ENCODE measurements around the gene ESRRG. TPM values are rescaled to one million over a fixed set of nuclear protein-coding genes. Genes with fewer than 3 reads are reported as not detected.

Gene ESRRG
- total RNA-seq, 4 donors from 2014 or later, result 1.9 to 6.8 (median 3.2) TPM; not detected in 1

DNA sequence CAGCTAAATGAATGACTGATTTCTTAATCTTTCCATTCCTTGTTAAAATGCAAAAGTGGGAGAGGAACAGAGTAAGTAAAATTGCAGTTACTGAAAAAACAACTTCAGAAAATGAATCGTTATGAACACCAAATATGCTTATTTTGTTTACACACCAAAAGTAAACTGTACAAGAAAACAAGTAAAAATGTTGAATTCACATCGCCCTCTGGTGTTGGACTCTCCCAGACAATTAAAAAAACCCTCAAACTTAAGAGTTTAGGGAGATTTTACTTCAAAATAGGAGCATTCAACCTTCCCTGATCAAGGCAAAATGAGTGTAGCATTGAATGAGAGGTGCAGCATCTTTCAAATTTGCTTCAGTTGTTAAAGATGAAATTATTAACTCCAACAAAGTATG is 19.4 kb upstream of the ESRRG start:
- Histone ChIP-seq H3K9me3 (no peaks in the 10 kb centered on the region), H3K4me1 (no peaks in the 10 kb centered on the region), H3K27ac (no peak overlapping the region), H3K27me3 (no peaks in the 10 kb centered on the region), H3K36me3 (no peaks in the 10 kb centered on the region), H3K4me3 (no peak overlapping the region)
- TF ChIP-seq, protein P1, sequence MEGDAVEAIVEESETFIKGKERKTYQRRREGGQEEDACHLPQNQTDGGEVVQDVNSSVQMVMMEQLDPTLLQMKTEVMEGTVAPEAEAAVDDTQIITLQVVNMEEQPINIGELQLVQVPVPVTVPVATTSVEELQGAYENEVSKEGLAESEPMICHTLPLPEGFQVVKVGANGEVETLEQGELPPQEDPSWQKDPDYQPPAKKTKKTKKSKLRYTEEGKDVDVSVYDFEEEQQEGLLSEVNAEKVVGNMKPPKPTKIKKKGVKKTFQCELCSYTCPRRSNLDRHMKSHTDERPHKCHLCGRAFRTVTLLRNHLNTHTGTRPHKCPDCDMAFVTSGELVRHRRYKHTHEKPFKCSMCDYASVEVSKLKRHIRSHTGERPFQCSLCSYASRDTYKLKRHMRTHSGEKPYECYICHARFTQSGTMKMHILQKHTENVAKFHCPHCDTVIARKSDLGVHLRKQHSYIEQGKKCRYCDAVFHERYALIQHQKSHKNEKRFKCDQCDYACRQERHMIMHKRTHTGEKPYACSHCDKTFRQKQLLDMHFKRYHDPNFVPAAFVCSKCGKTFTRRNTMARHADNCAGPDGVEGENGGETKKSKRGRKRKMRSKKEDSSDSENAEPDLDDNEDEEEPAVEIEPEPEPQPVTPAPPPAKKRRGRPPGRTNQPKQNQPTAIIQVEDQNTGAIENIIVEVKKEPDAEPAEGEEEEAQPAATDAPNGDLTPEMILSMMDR (IDR thresholded peaks at IDR 0.05), result no peak
- no peak for ATAC-seq
- 50 to 79% methylated on average over 2 of the region's 2 CpGs for WGBS, 2 donors (ENCODE audit: low coverage in 1 of 2)

DNA sequence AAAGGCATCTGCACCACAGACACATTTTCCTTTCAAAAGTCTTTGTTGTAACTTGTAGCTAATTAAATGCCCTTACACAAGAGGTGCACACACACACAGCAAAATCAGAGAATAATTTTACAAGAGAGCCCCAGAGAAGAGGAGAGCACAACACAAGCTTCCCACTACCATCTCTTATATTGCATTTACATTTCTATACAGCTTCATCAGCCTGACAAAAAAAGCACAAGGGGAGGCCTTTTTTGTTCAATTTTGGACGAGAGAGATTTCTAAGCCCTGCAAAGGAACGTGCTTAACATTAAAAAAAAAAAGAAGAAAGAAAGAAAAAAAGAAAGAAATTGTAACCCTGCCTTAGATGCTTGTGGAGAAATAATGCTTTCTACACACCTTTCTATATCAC is 17.1 kb upstream of the ESRRG start:
- Histone ChIP-seq H3K36me3 (no peaks in the 10 kb centered on the region), H3K4me3 (no peak overlapping the region), H3K27me3 (no peaks in the 10 kb centered on the region), H3K27ac (no peak overlapping the region), H3K9me3 (no peaks in the 10 kb centered on the region), H3K4me1 (no peaks in the 10 kb centered on the region)
- 60 to 80% methylated on average over 1 to 2 of the region's 2 CpGs for WGBS, 2 donors (ENCODE audit: low coverage in 1 of 2)
- no peak for ATAC-seq
- TF ChIP-seq POLR2AphosphoS5 (IDR thresholded peaks at IDR 0.05), result no peak
- no peak for TF ChIP-seq POLR2A (IDR thresholded peaks at IDR 0.05)
- TF ChIP-seq, protein P1 (IDR thresholded peaks at IDR 0.05), result no peak
- no peak for TF ChIP-seq EP300 (IDR thresholded peaks at IDR 0.05)

DNA sequence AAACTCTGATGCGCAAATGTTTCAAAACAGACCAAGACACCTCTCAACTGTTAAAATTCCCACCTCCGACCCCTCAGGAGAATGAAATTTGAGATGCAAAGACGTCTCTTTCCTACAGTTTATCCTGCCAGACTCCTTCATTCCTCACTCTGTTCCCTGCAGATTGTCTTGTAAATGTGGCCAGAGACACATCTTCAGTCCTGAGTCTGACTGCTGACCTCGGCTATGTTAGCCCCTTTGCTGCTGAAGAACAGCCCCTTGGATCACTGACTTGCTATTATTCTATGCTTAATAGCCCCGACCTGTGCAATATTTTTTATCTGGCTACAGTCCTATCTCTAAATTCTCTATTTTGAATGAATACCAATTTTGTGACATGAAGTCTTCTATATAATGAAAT is 16.6 kb upstream of the ESRRG start:
- Histone ChIP-seq H3K4me1 (no peaks in the 10 kb centered on the region), H3K36me3 (no peaks in the 10 kb centered on the region), H3K9me3 (no peaks in the 10 kb centered on the region), H3K27me3 (no peaks in the 10 kb centered on the region), H3K27ac (no peak overlapping the region), H3K4me3 (no peak overlapping the region)
- TF ChIP-seq POLR2AphosphoS5 (IDR thresholded peaks at IDR 0.05), result no peak
- no peak for TF ChIP-seq POLR2A (IDR thresholded peaks at IDR 0.05)
- TF ChIP-seq EP300 (IDR thresholded peaks at IDR 0.05), result no peak
- TF ChIP-seq, protein P1 (IDR thresholded peaks at IDR 0.05), result no peak
- ATAC-seq, result no peak
- 61 to 62% methylated on average over 4 to 5 of the region's 5 CpGs for WGBS, 2 donors (ENCODE audit: low coverage in 1 of 2)

DNA sequence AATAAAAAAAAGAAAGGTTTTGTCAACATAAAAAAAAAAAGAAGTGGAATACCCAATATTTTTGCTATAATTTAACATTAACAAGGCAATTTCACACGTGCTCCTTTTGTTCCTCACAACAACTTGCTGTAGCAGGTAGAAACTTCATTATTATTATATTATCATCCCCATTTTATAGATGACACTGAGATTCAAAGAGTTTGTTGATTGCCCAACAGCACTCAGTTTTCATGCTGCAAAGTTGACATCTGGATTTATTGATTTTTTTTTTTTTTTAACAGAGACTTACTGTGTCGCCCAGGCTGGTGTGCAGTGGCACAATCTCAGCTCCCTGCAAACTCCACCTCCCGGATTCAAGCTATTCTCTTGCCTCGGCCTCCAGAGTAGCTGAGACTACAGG is 8.9 kb upstream of the ESRRG start:
- no peaks in the 10 kb centered on the region for H3K27me3 ChIP-seq
- no peaks in the 10 kb centered on the region for H3K36me3 ChIP-seq
- H3K4me1 ChIP-seq, result no peaks in the 10 kb centered on the region
- H3K27ac ChIP-seq, result no peak overlapping the region
- WGBS, 2 donors (ENCODE audit: low coverage in 1 of 2), result 80 to 89% methylated on average over 2 to 3 of the region's 4 CpGs
- no peak for ATAC-seq
- H3K9me3 ChIP-seq, result no peaks in the 10 kb centered on the region
- TF ChIP-seq, protein P1 (IDR thresholded peaks at IDR 0.05), result no peak
- no peak for TF ChIP-seq POLR2A (IDR thresholded peaks at IDR 0.05)
- TF ChIP-seq POLR2AphosphoS5 (IDR thresholded peaks at IDR 0.05), result no peak
- no peak for TF ChIP-seq EP300 (IDR thresholded peaks at IDR 0.05)
- no peak overlapping the region for H3K4me3 ChIP-seq

DNA sequence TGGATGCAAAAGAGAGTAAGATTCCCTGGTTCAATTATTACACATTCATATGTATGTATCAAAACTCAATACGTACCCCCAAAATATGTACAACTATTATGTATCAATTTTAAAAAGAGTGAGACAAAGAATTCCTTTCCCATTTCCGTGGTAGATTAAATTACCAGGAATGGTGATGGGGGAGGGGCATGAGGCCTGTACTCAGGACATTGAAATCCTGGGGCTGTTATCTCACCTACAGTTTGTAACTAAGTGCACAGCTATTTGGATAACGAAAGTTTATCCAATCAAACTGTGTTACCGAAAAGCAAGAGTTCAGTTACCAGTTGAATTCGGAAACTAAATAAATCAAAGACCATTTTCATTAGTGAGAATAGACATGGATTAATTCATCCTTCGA is 8.3 kb upstream of the ESRRG start:
- H3K36me3 ChIP-seq, result no peaks in the 10 kb centered on the region
- no peaks in the 10 kb centered on the region for H3K9me3 ChIP-seq
- ATAC-seq, result no peak
- 74 to 94% methylated on average over 5 to 6 of the region's 6 CpGs for WGBS, 2 donors (ENCODE audit: low coverage in 1 of 2)
- no peak overlapping the region for H3K27ac ChIP-seq
- TF ChIP-seq, protein P1 (IDR thresholded peaks at IDR 0.05), result no peak
- TF ChIP-seq POLR2AphosphoS5 (IDR thresholded peaks at IDR 0.05) (no peak), POLR2A (IDR thresholded peaks at IDR 0.05) (no peak), EP300 (IDR thresholded peaks at IDR 0.05) (no peak)
- H3K4me1 ChIP-seq, result no peaks in the 10 kb centered on the region
- H3K27me3 ChIP-seq, result no peaks in the 10 kb centered on the region
- no peak overlapping the region for H3K4me3 ChIP-seq
